22Rv1 (cell line): ENCODE results near the gene SLC7A1.

ENCODE experiments used
- CTCF ChIP-seq: fragments of 450-650 bp; IDR thresholded peaks from 2 replicates; pipeline ENCODE4 v1.5.1; 2017; ENCODE audit warnings: mild to moderate bottlenecking
- ZFX ChIP-seq: fragments of 450-650 bp; IDR thresholded peaks from 2 replicates; pipeline ENCODE4 v1.6.1; 2017; ENCODE audit warnings: antibody characterized with exemption, borderline replicate concordance

- TF ChIP-seq ZFX: no peak
- no peak for TF ChIP-seq CTCF
Measured at GRCh38 chr13:29513981-29514719, 81.3 kb downstream of the SLC7A1 start.
